Spleen (tissue), 11 donors: ENCODE results near the gene NMNAT2. TPM values are rescaled to one million over a fixed set of nuclear protein-coding genes. Genes with fewer than 3 reads are reported as not detected.
A peak's percentile ranks its signal among the peaks of the same experiment; 100 is the strongest.

Experiments
- DNase-seq: peaks from one replicate; pipeline ENCODE4 v3.0.0-alpha.2; 2020
- H3K27ac ChIP-seq, 8 donors: fragments of 200-600 bp; sonication (generic) in 7 of 8; 1 replicate in 4 of 8; 2 replicates in 4 of 8; pipeline versions ENCODE4 v1.5.0 to v1.8.0; 2016 to 2021; ENCODE audit warnings: inconsistent platforms in 4 of 8, mild to moderate bottlenecking in 4 of 8, moderate library complexity in 1 of 8
- H3K27me3 ChIP-seq, 7 donors: fragments of 200-600 bp; sonication (generic) in 6 of 7; replicated peaks in 1 of 7; 1 replicate in 4 of 7; 2 replicates in 3 of 7; pipeline versions ENCODE4 v1.5.0 to v1.8.0; 2016 to 2021; ENCODE audit warnings: inconsistent platforms in 3 of 7, mild to moderate bottlenecking in 1 of 7
- H3K36me3 ChIP-seq, 6 donors: fragments of 200-600 bp; sonication (generic) in 5 of 6; 1 replicate in 4 of 6; 2 replicates in 2 of 6; pipeline versions ENCODE4 v1.5.0 to v1.8.0; 2016 to 2021; ENCODE audit warnings: inconsistent platforms in 2 of 6
- H3K4me1 ChIP-seq, 6 donors: fragments of 200-600 bp; sonication (generic) in 5 of 6; 1 replicate in 3 of 6; 2 replicates in 3 of 6; pipeline versions ENCODE4 v1.5.0 to v1.8.0; 2016 to 2021; ENCODE audit warnings: inconsistent platforms in 3 of 6
- H3K4me3 ChIP-seq, 8 donors: fragments of 200-600 bp; sonication (generic) in 7 of 8; 1 replicate in 4 of 8; 2 replicates in 4 of 8; pipeline versions ENCODE4 v1.5.0 to v1.8.0; 2016 to 2021; ENCODE audit warnings: inconsistent platforms in 4 of 8, mild to moderate bottlenecking in 4 of 8, moderate library complexity in 2 of 8
- H3K9me3 ChIP-seq, 8 donors: fragments of 200-600 bp; sonication (generic) in 7 of 8; 1 replicate in 4 of 8; 2 replicates in 4 of 8; pipeline versions ENCODE4 v1.5.0 to v1.8.0; 2016 to 2021; ENCODE audit warnings: inconsistent platforms in 4 of 8
- POLR2A ChIP-seq, 3 donors: fragments of 450-650 bp; IDR thresholded peaks; one replicate each; pipeline ENCODE4 v1.5.1; 2017; ENCODE audit warnings: antibody characterized with exemption in 3 of 3, mild to moderate bottlenecking in 1 of 3
- POLR2AphosphoS5 ChIP-seq, 3 donors: sonication (generic); formaldehyde crosslinking; IDR thresholded peaks; one replicate each; pipeline ENCODE4 v1.5.1; 2017; ENCODE audit warnings: antibody characterized with exemption in 3 of 3
- WGBS, 5 donors: extraction: QIAGEN DNeasy Blood & Tissue Kit in 3 of 5; methylation state at CpG; one replicate each; pipeline versions ENCODE4 v1.1.5 to v1.1.7; 2013 to 2018; 5-methylcytosine and 5-hydroxymethylcytosine counted together
- intact Hi-C: fragments of 100-400 bp; cut with DNase I; formaldehyde crosslinking; loops from one replicate; pipeline ENCODE4 v1.15.0; 2023; ENCODE audit warnings: low total_unique reads
- polyA plus RNA-seq, 3 donors: library from polyadenylated mRNA; stranded (reverse); fragments of 200-250 nt; gene quantifications; one replicate each; pipeline ENCODE4 v1.2.1, GENCODE V29; 2013
- total RNA-seq, 7 donors: library from RNA; depleted of rRNA in 3 of 7; stranded (reverse); fragments of >200 nt in 3 of 7; fragmentation: NEBNext Ultra II Directional in 4 of 7; extraction: Animal tissue kit (Norgen Biotek cat#: 25700) in 4 of 7; gene quantifications; one replicate each; pipeline versions ENCODE4 v1.1.0 to v1.2.1, GENCODE V29; 2016 to 2021
- TF ChIP-seq, protein P1 (sequence below), 11 experiments: fragments of 200-600 bp in 7 of 11; fragments of 450-650 bp in 4 of 11; sonication (generic) in 4 of 11; IDR thresholded peaks in 8 of 11; conservative IDR thresholded peaks in 3 of 11; 1 replicate in 7 of 11; 2 replicates in 4 of 11; pipeline versions ENCODE4 v1.4.0 to v1.8.0; 2016 to 2021; ENCODE audit warnings: antibody characterized with exemption in 11 of 11, inconsistent platforms in 4 of 11, mild to moderate bottlenecking in 1 of 11
- donor health status: healthy with polysubstance abuse.
- donor health status: DM: no; HTN: no; CAD: no; lungs with moderate emphysema.
- donor health status: DM: no; HTN: no; CAD: no.
- donor health status: Bipolar disorder and iron deficiency.
- donor health status: healthy.
- donor health status: DM: no; HTN: no; CAD: no.
- donor health status: DM: yes; HTN: yes; CAD: no.

The NMNAT2 gene
- total and polyA plus RNA-seq, 10 donors = 0.05 to 1.7 (median 0.17) TPM

DNA sequence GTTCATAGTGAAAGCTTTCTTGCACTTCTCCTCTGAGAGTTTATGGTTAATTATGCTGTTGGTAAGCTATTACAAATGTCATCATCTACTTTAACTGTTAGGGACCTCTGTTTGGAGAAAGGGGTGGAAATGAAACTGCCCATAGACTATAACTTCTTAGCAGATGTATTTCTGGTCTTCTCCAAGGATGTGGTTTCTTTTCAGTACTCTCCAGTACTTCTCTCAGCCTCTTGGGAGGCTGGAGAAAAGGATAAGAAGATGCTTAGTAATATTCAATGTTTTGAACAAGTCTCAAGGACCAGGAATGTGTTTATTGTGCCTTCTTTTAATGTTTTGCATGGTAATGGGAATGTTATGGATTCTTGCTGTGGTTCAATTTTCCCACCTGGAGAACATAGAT is 171.7 kb downstream of the NMNAT2 start:
- Histone ChIP-seq H3K27ac (no peak overlapping the region), H3K36me3 (no peaks in the 10 kb centered on the region), H3K27me3 (peaks cover 0 to 2% (median 0%) of the 10 kb centered on the region in 7 donors), H3K4me1 (peaks cover 0 to 24% (median 3%) of the 10 kb centered on the region in 6 donors), H3K4me3 (no peak overlapping the region), H3K9me3 (no peaks in the 10 kb centered on the region)
- TF ChIP-seq POLR2A (IDR thresholded peaks at IDR 0.05) (no peak), POLR2AphosphoS5 (IDR thresholded peaks at IDR 0.05) (no peak)
- TF ChIP-seq, protein P1, sequence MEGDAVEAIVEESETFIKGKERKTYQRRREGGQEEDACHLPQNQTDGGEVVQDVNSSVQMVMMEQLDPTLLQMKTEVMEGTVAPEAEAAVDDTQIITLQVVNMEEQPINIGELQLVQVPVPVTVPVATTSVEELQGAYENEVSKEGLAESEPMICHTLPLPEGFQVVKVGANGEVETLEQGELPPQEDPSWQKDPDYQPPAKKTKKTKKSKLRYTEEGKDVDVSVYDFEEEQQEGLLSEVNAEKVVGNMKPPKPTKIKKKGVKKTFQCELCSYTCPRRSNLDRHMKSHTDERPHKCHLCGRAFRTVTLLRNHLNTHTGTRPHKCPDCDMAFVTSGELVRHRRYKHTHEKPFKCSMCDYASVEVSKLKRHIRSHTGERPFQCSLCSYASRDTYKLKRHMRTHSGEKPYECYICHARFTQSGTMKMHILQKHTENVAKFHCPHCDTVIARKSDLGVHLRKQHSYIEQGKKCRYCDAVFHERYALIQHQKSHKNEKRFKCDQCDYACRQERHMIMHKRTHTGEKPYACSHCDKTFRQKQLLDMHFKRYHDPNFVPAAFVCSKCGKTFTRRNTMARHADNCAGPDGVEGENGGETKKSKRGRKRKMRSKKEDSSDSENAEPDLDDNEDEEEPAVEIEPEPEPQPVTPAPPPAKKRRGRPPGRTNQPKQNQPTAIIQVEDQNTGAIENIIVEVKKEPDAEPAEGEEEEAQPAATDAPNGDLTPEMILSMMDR (IDR thresholded peaks at IDR 0.05 in 8 of 11, conservative IDR thresholded peaks at IDR 0.05 in 3 of 11) = no peak
- intact Hi-C loops = no loop called here
- DNase-seq = no peak

DNA sequence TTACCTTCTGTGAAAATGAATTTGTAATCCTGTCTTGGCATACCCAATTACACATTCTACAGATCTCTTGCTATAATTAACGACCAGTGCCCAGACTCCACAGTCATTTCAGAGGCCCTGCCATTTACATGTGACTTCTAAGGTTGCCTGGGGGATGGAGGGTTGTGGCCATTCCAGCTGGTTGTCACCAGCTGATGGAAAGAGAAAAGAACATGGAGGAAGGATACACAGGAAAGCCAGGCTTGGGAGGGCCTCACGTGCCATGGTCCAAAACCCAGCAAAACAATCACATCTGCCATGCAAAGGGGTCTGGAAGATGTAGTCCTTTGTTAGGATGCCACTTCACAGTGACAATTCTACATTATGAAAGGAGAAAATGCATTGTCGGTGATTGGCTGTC is 172.8 kb downstream of the NMNAT2 start:
- intact Hi-C loops = no loop called here
- Histone ChIP-seq H3K9me3 (no peaks in the 10 kb centered on the region), H3K27ac (peak overlapping the region in 2 of 8 donors; percentile 82 to 88), H3K4me1 (peaks cover 0 to 24% (median 3%) of the 10 kb centered on the region in 6 donors), H3K27me3 (peaks cover 0 to 2% (median 0%) of the 10 kb centered on the region in 7 donors), H3K36me3 (no peaks in the 10 kb centered on the region), H3K4me3 (no peak overlapping the region)
- whole genome bisulfite sequencing, 5 donors = 81 to 96% (median 83%) methylated on average over 3 of the region's 3 CpGs
- DNase-seq = no peak
- TF ChIP-seq, protein P1 (IDR thresholded peaks at IDR 0.05 in 8 of 11, conservative IDR thresholded peaks at IDR 0.05 in 3 of 11) = no peak
- no peak for TF ChIP-seq POLR2AphosphoS5 (IDR thresholded peaks at IDR 0.05)
- TF ChIP-seq POLR2A (IDR thresholded peaks at IDR 0.05) = no peak

DNA sequence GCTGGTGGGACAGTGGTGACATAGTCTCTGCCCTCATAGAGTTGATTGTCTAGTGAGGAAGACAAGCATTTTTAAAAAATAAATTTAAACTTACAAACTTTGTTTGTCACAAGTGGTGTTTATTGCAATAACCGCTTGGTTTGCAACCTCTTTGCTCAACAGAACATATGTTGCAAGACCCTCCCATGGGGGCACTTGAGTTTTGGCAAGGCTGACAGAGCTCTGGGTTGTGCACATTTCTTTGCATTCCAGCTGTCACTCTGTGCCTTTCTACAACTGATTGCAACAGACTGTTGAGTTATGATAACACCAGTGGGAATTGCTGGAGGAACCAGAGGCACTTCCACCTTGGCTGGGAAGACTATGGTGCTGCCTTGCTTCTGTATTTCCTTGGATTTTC is 173.7 kb downstream of the NMNAT2 start:
- Histone ChIP-seq H3K27me3 (peaks cover 0 to 2% (median 0%) of the 10 kb centered on the region in 7 donors), H3K9me3 (no peaks in the 10 kb centered on the region), H3K4me1 (peaks cover 0 to 24% (median 3%) of the 10 kb centered on the region in 6 donors), H3K4me3 (no peak overlapping the region), H3K27ac (peak overlapping the region in 7 of 8 donors; percentile 37 to 88 (median 64)), H3K36me3 (no peaks in the 10 kb centered on the region)
- no peak for DNase-seq
- intact Hi-C loops = no loop called here
- WGBS, 5 donors = 40 to 76% (median 56%) methylated on average over 1 of the region's 1 CpG
- TF ChIP-seq POLR2A (IDR thresholded peaks at IDR 0.05) (no peak), POLR2AphosphoS5 (IDR thresholded peaks at IDR 0.05) (peak in 1 of 3 donors; percentile 57)
- TF ChIP-seq, protein P1 (IDR thresholded peaks at IDR 0.05 in 8 of 11, conservative IDR thresholded peaks at IDR 0.05 in 3 of 11) = no peak

DNA sequence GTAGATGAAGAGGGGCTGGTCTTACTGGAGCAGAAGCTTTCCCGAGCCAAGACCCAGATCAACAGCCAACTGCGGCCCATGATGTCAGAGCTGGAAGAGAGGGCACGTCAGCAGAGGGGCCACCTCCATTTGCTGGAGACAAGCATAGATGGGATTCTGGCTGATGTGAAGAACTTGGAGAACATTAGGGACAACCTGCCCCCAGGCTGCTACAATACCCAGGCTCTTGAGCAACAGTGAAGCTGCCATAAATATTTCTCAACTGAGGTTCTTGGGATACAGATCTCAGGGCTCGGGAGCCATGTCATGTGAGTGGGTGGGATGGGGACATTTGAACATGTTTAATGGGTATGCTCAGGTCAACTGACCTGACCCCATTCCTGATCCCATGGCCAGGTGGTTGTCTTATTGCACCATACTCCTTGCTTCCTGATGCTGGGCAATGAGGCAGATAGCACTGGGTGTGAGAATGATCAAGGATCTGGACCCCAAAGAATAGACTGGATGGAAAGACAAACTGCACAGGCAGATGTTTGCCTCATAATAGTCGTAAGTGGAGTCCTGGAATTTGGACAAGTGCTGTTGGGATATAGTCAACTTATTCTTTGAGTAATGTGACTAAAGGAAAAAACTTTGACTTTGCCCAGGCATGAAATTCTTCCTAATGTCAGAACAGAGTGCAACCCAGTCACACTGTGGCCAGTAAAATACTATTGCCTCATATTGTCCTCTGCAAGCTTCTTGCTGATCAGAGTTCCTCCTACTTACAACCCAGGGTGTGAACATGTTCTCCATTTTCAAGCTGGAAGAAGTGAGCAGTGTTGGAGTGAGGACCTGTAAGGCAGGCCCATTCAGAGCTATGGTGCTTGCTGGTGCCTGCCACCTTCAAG is 174.8 kb downstream of the NMNAT2 start:
- TF ChIP-seq, protein P1 (IDR thresholded peaks at IDR 0.05 in 8 of 11, conservative IDR thresholded peaks at IDR 0.05 in 3 of 11) = no peak
- TF ChIP-seq POLR2AphosphoS5 (IDR thresholded peaks at IDR 0.05) (peak in 1 of 3 donors; percentile 23), POLR2A (IDR thresholded peaks at IDR 0.05) (no peak)
- peaks cover 0 to 24% (median 3%) of the 10 kb centered on the region in 6 donors for H3K4me1 ChIP-seq
- H3K9me3 ChIP-seq = no peaks in the 10 kb centered on the region
- no peak overlapping the region for H3K4me3 ChIP-seq
- no peaks in the 10 kb centered on the region for H3K36me3 ChIP-seq
- peak overlapping the region in 7 of 8 donors; percentile 37 to 88 (median 64) for H3K27ac ChIP-seq
- H3K27me3 ChIP-seq = peaks cover 0 to 2% (median 0%) of the 10 kb centered on the region in 7 donors
- intact Hi-C loops = no loop called here
- 70 to 93% (median 82%) methylated on average over 5 of the region's 5 CpGs for WGBS, 5 donors
- no peak for DNase-seq
